Measurements from ENCODE around the gene ZNF774. TPM values are rescaled to one million over a fixed set of nuclear protein-coding genes. Genes with fewer than 3 reads are reported as not detected.

The ZNF774 gene
- total and polyA plus RNA-seq, 2 of the 13 experiments (the other 11 are each of a cell fraction or from before 2014, with no cell fraction given): 0.59 to 1.4 TPM

DNA sequence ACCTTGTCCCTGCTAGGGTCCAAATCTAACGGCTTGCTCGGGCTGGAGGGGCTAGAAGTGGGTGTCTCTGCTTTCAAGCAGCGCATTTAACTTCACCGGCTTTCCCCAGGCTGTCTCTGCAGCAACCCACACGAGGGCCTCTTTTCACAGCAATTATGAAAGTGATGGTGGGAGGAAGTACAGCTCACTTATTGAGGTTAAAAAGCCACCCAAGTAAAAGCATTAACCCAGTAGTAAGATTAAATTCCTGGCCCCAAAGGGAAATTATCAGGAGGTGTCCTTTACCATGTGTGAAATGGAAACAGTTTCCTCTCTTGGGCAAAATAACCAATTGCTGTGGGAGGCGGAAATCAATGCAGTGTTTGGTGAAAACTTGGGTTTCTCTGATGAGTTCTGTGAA, 45.5 kb upstream of the ZNF774 start:
- BruUV-seq (replicated peaks): no TSS peak

DNA sequence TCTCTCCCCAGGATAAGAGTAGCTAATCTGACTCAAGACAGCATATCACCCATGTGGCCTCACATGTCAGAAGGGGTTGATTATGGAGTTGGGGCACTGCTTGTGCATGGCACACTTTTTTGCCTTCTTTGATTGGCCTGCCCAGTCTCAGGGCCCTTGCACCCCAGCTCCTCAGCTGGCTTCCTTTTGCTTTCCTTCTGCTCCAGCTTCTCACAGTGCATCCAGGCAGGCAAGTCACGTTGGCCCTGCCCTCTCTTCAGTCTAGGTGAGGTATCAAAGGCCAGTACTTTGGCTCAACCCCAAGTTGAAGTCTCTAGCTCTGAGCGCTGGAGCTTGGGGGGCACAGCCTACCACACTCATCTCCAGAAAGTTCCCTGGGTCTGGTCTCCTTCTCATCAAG, 44.4 kb upstream of the ZNF774 start:
- in situ Hi-C loops (cut with HindIII; ENCODE audit: extremely low pct_ligation_motif_present, low pct_unique_long_range_greater_than_20kb) (loop anchor here (10.0 kb wide), 1 partner anchor 297 kb away; no protein-coding TSS in a partner anchor), intact Hi-C loops (cut with micrococcal nuclease; ENCODE audit: unreplicated experiment) (no loop called here)
- Histone ChIP-seq H3K27ac (ENCODE audit: extremely low read length, insufficient read depth, low read length) (no peak overlapping the region), H3K4me2 (ENCODE audit: low read depth, low read length) (no peak overlapping the region), H3K4me3 (replicated peaks in 1 of 3; ENCODE audit: insufficient read depth in 1 of 3, low read depth in 2 of 3, low read length in 3 of 3) (no peak overlapping the region), H3K27me3 (ENCODE audit: control insufficient read depth in 1 of 2, insufficient read depth in 2 of 2, low read length in 2 of 2) (peaks cover 0 to 4% of the 10 kb centered on the region in 2 experiments; a peak in 2 of 5 replicates), H3K36me3 (replicated peaks in 1 of 2; ENCODE audit: control insufficient read depth in 1 of 2, insufficient read depth in 2 of 2, low read length in 2 of 2) (no peaks in the 10 kb centered on the region), H3K4me1 (ENCODE audit: insufficient read depth, low read length) (peaks cover 10% of the 10 kb centered on the region; the same call in 1 of the 2 replicates), H3K9me3 (ENCODE audit: low read length) (no peaks in the 10 kb centered on the region), H2AFZ (ENCODE audit: low read length) (no peak overlapping the region), H3K9ac (ENCODE audit: insufficient read depth, low read depth, low read length) (no peak overlapping the region), H3K79me2 (ENCODE audit: insufficient read depth, low read length) (no peaks in the 10 kb centered on the region), H4K20me1 (ENCODE audit: insufficient read depth, low read length) (no peaks in the 10 kb centered on the region)
- no peak for ATAC-seq
- no peak for FAIRE-seq
- BruUV-seq (replicated peaks): no TSS peak
- CTCF ChIA-PET (ENCODE audit: low intra/inter-chr PET ratio, low total read pairs): no interaction called here
- POLR2A ChIA-PET: no interaction called here
- no peak for DNase-seq (ENCODE audit: low spot score)
- WGBS (ENCODE audit: low lambda C conversion rate): 0% methylated on average over 2 of the region's 2 CpGs
- TF ChIP-seq ZNF543 (CRISPR knock-in tag; IDR thresholded peaks at IDR 0.05) (no peak), ZNF138 (CRISPR knock-in tag; IDR thresholded peaks at IDR 0.05; ENCODE audit: low read depth) (no peak), GLI4 (CRISPR knock-in tag; IDR thresholded peaks at IDR 0.05; ENCODE audit: borderline replicate concordance) (no peak), PITX1 (CRISPR knock-in tag; IDR thresholded peaks at IDR 0.05) (no peak)
- TF ChIP-seq, protein P1, sequence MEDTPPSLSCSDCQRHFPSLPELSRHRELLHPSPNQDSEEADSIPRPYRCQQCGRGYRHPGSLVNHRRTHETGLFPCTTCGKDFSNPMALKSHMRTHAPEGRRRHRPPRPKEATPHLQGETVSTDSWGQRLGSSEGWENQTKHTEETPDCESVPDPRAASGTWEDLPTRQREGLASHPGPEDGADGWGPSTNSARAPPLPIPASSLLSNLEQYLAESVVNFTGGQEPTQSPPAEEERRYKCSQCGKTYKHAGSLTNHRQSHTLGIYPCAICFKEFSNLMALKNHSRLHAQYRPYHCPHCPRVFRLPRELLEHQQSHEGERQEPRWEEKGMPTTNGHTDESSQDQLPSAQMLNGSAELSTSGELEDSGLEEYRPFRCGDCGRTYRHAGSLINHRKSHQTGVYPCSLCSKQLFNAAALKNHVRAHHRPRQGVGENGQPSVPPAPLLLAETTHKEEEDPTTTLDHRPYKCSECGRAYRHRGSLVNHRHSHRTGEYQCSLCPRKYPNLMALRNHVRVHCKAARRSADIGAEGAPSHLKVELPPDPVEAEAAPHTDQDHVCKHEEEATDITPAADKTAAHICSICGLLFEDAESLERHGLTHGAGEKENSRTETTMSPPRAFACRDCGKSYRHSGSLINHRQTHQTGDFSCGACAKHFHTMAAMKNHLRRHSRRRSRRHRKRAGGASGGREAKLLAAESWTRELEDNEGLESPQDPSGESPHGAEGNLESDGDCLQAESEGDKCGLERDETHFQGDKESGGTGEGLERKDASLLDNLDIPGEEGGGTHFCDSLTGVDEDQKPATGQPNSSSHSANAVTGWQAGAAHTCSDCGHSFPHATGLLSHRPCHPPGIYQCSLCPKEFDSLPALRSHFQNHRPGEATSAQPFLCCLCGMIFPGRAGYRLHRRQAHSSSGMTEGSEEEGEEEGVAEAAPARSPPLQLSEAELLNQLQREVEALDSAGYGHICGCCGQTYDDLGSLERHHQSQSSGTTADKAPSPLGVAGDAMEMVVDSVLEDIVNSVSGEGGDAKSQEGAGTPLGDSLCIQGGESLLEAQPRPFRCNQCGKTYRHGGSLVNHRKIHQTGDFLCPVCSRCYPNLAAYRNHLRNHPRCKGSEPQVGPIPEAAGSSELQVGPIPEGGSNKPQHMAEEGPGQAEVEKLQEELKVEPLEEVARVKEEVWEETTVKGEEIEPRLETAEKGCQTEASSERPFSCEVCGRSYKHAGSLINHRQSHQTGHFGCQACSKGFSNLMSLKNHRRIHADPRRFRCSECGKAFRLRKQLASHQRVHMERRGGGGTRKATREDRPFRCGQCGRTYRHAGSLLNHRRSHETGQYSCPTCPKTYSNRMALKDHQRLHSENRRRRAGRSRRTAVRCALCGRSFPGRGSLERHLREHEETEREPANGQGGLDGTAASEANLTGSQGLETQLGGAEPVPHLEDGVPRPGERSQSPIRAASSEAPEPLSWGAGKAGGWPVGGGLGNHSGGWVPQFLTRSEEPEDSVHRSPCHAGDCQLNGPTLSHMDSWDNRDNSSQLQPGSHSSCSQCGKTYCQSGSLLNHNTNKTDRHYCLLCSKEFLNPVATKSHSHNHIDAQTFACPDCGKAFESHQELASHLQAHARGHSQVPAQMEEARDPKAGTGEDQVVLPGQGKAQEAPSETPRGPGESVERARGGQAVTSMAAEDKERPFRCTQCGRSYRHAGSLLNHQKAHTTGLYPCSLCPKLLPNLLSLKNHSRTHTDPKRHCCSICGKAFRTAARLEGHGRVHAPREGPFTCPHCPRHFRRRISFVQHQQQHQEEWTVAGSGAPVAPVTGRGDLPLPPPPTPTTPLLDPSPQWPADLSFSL (CRISPR knock-in tag; IDR thresholded peaks at IDR 0.05): no peak

More for the DNA sequence above, 45.5 kb upstream of the ZNF774 start:
- 33% methylated on average over 6 of the region's 6 CpGs for WGBS (ENCODE audit: low lambda C conversion rate)
- Histone ChIP-seq H3K27ac (ENCODE audit: extremely low read length, insufficient read depth, low read length) (no peak overlapping the region), H3K9me3 (ENCODE audit: low read length) (no peaks in the 10 kb centered on the region), H3K4me3 (replicated peaks in 1 of 3; ENCODE audit: insufficient read depth in 1 of 3, low read depth in 2 of 3, low read length in 3 of 3) (no peak overlapping the region), H3K36me3 (replicated peaks in 1 of 2; ENCODE audit: control insufficient read depth in 1 of 2, insufficient read depth in 2 of 2, low read length in 2 of 2) (no peaks in the 10 kb centered on the region), H3K4me2 (ENCODE audit: low read depth, low read length) (no peak overlapping the region), H3K9ac (ENCODE audit: insufficient read depth, low read depth, low read length) (no peak overlapping the region), H2AFZ (ENCODE audit: low read length) (no peak overlapping the region), H3K4me1 (ENCODE audit: insufficient read depth, low read length) (peaks cover 21% of the 10 kb centered on the region), H4K20me1 (ENCODE audit: insufficient read depth, low read length) (no peaks in the 10 kb centered on the region), H3K27me3 (ENCODE audit: control insufficient read depth in 1 of 2, insufficient read depth in 2 of 2, low read length in 2 of 2) (peaks cover 0 to 4% of the 10 kb centered on the region in 2 experiments; a peak in 2 of 5 replicates), H3K79me2 (ENCODE audit: insufficient read depth, low read length) (no peaks in the 10 kb centered on the region)
- DNase-seq (ENCODE audit: low spot score): no peak
- ChIA-PET CTCF (ENCODE audit: low intra/inter-chr PET ratio, low total read pairs) (no interaction called here), POLR2A (no interaction called here)
- intact Hi-C loops (cut with micrococcal nuclease; ENCODE audit: unreplicated experiment): no loop called here
- no peak for TF ChIP-seq ZC3H13 (CRISPR knock-in tag; IDR thresholded peaks at IDR 0.05)
- TF ChIP-seq KAT7 (CRISPR knock-in tag; IDR thresholded peaks at IDR 0.05; ENCODE audit: borderline replicate concordance): no peak
- no peak for TF ChIP-seq SIN3A (IDR thresholded peaks at IDR 0.05; ENCODE audit: borderline replicate concordance, low read depth, low read length)
- TF ChIP-seq RFX3 (CRISPR knock-in tag; IDR thresholded peaks at IDR 0.05): no peak
- TF ChIP-seq, protein P2, sequence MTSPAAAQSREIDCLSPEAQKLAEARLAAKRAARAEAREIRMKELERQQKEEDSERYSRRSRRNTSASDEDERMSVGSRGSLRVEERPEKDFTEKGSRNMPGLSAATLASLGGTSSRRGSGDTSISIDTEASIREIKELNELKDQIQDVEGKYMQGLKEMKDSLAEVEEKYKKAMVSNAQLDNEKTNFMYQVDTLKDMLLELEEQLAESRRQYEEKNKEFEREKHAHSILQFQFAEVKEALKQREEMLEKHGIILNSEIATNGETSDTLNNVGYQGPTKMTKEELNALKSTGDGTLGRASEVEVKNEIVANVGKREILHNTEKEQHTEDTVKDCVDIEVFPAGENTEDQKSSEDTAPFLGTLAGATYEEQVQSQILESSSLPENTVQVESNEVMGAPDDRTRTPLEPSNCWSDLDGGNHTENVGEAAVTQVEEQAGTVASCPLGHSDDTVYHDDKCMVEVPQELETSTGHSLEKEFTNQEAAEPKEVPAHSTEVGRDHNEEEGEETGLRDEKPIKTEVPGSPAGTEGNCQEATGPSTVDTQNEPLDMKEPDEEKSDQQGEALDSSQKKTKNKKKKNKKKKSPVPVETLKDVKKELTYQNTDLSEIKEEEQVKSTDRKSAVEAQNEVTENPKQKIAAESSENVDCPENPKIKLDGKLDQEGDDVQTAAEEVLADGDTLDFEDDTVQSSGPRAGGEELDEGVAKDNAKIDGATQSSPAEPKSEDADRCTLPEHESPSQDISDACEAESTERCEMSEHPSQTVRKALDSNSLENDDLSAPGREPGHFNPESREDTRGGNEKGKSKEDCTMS (CRISPR knock-in tag; conservative IDR thresholded peaks at IDR 0.05): no peak
- TF ChIP-seq BORCS8-MEF2B (CRISPR knock-in tag; IDR thresholded peaks at IDR 0.05): no peak
- no peak for TF ChIP-seq SNRNP70 (IDR thresholded peaks at IDR 0.05; ENCODE audit: low read depth, low read length)
- TF ChIP-seq YEATS4 (CRISPR knock-in tag; IDR thresholded peaks at IDR 0.05; ENCODE audit: borderline replicate concordance): no peak
- no peak for ATAC-seq
- FAIRE-seq: no peak
- in situ Hi-C loops (cut with HindIII; ENCODE audit: extremely low pct_ligation_motif_present, low pct_unique_long_range_greater_than_20kb): loop anchor here (10.0 kb wide), 1 partner anchor 298 kb away; no protein-coding TSS in a partner anchor
